Thyroid gland (tissue), 4 donors: ENCODE results near the gene ZNRF1. TPM values are rescaled to one million over a fixed set of nuclear protein-coding genes. Genes with fewer than 3 reads are reported as not detected.

Experiments used
- DNase-seq, 2 donors: peaks; one replicate each; pipeline ENCODE4 v3.0.0-alpha.2; 2019
- H3K27ac ChIP-seq, 3 donors: fragments of 200-600 bp; sonication (generic); 1 replicate in 2 of 3; 2 replicates in 1 of 3; pipeline ENCODE4 v1.5.1; 2016 to 2019; ENCODE audit warnings: mild to moderate bottlenecking in 1 of 3, moderate library complexity in 1 of 3
- H3K27me3 ChIP-seq: fragments of 200-600 bp; sonication (generic); one replicate; pipeline ENCODE4 v1.5.1; 2019
- H3K36me3 ChIP-seq, 2 donors: fragments of 200-600 bp; sonication (generic); one replicate each; pipeline ENCODE4 v1.5.1; 2016 to 2019
- H3K4me1 ChIP-seq, 2 donors: fragments of 200-600 bp; sonication (generic); one replicate each; pipeline ENCODE4 v1.5.1; 2017 to 2019
- H3K4me3 ChIP-seq, 3 donors: fragments of 200-600 bp; sonication (generic); replicated peaks in 1 of 3; 1 replicate in 2 of 3; 2 replicates in 1 of 3; pipeline ENCODE4 v1.5.1; 2016; ENCODE audit warnings: mild to moderate bottlenecking in 1 of 3
- H3K9me3 ChIP-seq: fragments of 200-600 bp; sonication (generic); one replicate; pipeline ENCODE4 v1.5.1; 2017
- CTCF ChIP-seq, 6 experiments: fragments of 200-600 bp in 3 of 6; fragments of 450-650 bp in 3 of 6; sonication (generic) in 3 of 6; IDR thresholded peaks; one replicate each; pipeline ENCODE4 v1.5.1; 2016 to 2019; ENCODE audit warnings: antibody characterized with exemption in 6 of 6, mild to moderate bottlenecking in 2 of 6, inconsistent platforms in 1 of 6, moderate library complexity in 1 of 6
- POLR2A ChIP-seq, 2 donors: fragments of 450-650 bp; IDR thresholded peaks; one replicate each; pipeline ENCODE4 v1.6.1; 2017; ENCODE audit warnings: antibody characterized with exemption in 2 of 2, mild to moderate bottlenecking in 2 of 2, moderate library complexity in 1 of 2
- WGBS, 2 donors: methylation state at CpG; one replicate each; pipeline ENCODE4 v1.1.5; 2017; 5-methylcytosine and 5-hydroxymethylcytosine counted together
- intact Hi-C: fragments of 100-400 bp; cut with DNase I; formaldehyde crosslinking; loops from one replicate; pipeline ENCODE4 v1.15.1; 2023
- total RNA-seq, 4 donors: library from RNA; depleted of rRNA; stranded (reverse); fragments of >200 nt; gene quantifications; one replicate each; pipeline ENCODE4 v1.2.3, GENCODE V29; 2016

The ZNRF1 gene
- total RNA-seq, 4 donors from 2014 or later, result 47.4 to 94.5 (median 57.4) TPM

- H3K36me3 ChIP-seq, result no peaks in the 10 kb centered on the region
- no peak for DNase-seq
- TF ChIP-seq POLR2A (IDR thresholded peaks at IDR 0.05) (no peak), CTCF (IDR thresholded peaks at IDR 0.05) (no peak)
- H3K27ac ChIP-seq, result no peak overlapping the region
- no peaks in the 10 kb centered on the region for H3K9me3 ChIP-seq
- no peaks in the 10 kb centered on the region for H3K27me3 ChIP-seq
- intact Hi-C loops, result no loop called here
- H3K4me1 ChIP-seq, result peaks cover 9 to 26% of the 10 kb centered on the region in 2 donors
- H3K4me3 ChIP-seq, result no peak overlapping the region
- 82 to 91% methylated on average over 20 of the region's 20 CpGs for WGBS, 2 donors
Measured at GRCh38 chr16:75073545-75074303, 74.9 kb downstream of the ZNRF1 start.

DNA sequence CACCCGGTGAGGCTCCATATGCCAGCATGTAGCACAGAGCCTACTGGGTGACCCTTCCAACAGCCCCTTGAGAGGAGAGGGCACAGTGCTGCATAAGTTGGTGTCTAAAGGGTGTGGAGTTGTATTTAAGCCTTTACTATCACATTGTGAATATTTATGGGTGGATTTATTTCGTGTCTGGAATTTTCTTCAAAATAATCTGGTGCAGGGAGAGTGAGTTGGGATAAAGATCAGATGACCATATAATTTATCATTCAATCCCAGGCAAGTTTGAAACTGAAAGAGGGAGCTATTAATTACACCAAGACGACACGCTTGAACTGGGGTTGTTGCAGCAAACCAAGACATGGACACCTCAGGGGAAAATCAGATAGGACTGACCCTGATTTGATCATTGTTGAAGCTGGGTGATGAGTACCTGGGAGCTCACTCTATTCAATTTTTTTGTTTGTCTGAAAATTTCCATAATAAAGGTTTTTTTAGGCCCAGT, 75.5 kb downstream of the ZNRF1 start:
- no peak overlapping the region for H3K27ac ChIP-seq
- 89 to 92% methylated on average over 4 of the region's 4 CpGs for WGBS, 2 donors
- intact Hi-C loops, result no loop called here
- H3K9me3 ChIP-seq, result no peaks in the 10 kb centered on the region
- DNase-seq, result no peak
- peaks cover 9 to 26% of the 10 kb centered on the region in 2 donors for H3K4me1 ChIP-seq
- no peaks in the 10 kb centered on the region for H3K27me3 ChIP-seq
- no peaks in the 10 kb centered on the region for H3K36me3 ChIP-seq
- H3K4me3 ChIP-seq, result no peak overlapping the region
- TF ChIP-seq CTCF (IDR thresholded peaks at IDR 0.05) (no peak), POLR2A (IDR thresholded peaks at IDR 0.05) (no peak)

GRCh38 chr16:75074920-75075687, 76.3 kb downstream of the ZNRF1 start:
- Histone ChIP-seq H3K27me3 (no peaks in the 10 kb centered on the region), H3K36me3 (no peaks in the 10 kb centered on the region), H3K4me1 (peaks cover 9 to 22% of the 10 kb centered on the region in 2 donors), H3K9me3 (no peaks in the 10 kb centered on the region), H3K4me3 (no peak overlapping the region), H3K27ac (no peak overlapping the region)
- DNase-seq, result no peak
- intact Hi-C loops, result no loop called here
- TF ChIP-seq CTCF (IDR thresholded peaks at IDR 0.05) (no peak), POLR2A (IDR thresholded peaks at IDR 0.05) (no peak)
- WGBS, 2 donors, result 55 to 80% methylated on average over 6 to 12 of the region's 12 CpGs

DNA sequence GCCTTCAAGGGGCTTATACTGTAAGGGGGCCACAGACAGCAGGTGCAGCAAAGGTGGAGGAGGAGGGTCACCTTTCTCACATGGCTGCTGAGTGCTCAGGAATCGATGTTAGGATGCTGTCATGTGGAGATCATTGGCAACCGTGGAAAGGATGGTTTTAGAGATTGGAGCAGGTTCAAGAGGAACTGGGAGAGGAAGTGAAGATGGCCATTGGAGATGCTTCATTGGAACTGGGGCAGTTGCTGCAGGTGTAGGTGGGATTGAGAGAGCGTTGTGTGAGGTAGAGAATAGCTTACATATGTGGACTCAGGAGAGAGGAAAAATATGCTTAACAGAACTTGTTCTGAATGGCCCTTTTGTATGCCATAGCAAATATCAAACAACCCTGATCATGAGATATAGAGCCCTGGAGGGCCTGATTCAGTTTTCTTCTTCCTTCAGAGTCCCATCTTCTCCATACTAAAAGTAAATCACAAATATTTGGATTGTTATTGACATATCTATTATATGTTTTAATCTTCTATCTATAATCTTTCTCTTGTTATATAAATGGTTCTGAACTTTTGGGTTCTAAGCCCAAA, 77.0 kb downstream of the ZNRF1 start:
- Histone ChIP-seq H3K27ac (no peak overlapping the region), H3K9me3 (no peaks in the 10 kb centered on the region), H3K4me3 (no peak overlapping the region), H3K4me1 (peaks cover 9 to 17% of the 10 kb centered on the region in 2 donors), H3K27me3 (no peaks in the 10 kb centered on the region), H3K36me3 (no peaks in the 10 kb centered on the region)
- TF ChIP-seq CTCF (IDR thresholded peaks at IDR 0.05) (no peak), POLR2A (IDR thresholded peaks at IDR 0.05) (no peak)
- DNase-seq, result no peak
- 60 to 65% methylated on average over 3 of the region's 3 CpGs for WGBS, 2 donors
- intact Hi-C loops, result no loop called here
